Panc1 (cell line): ENCODE results near the gene TNNI3K.

Experiments used
- POLR2AphosphoS5 ChIP-seq: IDR thresholded peaks from 2 replicates; pipeline ENCODE4 v1.6.1; 2012; ENCODE audit warnings: mild to moderate bottlenecking, low read depth, low read length, moderate library complexity
- TF ChIP-seq, protein P1 (sequence below): fragments of 450-650 bp; IDR thresholded peaks from 2 replicates; pipeline ENCODE4 v1.5.1; 2017; ENCODE audit warnings: mild to moderate bottlenecking

DNA sequence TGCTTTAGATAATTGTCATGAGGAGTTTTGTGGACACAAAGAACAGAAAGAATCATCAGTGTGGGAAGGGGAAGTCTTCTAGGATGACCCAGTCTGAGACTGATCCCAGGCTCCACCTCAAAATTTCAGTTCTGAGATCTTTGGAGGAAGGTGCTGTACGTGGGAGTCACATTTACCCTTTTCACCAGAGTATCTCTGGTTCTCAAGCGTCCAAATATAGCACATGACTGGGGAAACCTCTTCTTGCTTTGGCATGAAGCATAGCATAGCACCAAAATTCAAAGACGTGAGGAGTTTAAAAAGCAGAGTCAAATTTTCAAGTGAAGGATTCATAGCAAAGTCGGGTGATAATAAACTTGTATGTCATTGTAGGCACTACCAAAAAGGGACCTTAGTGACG lies 180.7 kb downstream of the TNNI3K start:
- TF ChIP-seq, protein P1, sequence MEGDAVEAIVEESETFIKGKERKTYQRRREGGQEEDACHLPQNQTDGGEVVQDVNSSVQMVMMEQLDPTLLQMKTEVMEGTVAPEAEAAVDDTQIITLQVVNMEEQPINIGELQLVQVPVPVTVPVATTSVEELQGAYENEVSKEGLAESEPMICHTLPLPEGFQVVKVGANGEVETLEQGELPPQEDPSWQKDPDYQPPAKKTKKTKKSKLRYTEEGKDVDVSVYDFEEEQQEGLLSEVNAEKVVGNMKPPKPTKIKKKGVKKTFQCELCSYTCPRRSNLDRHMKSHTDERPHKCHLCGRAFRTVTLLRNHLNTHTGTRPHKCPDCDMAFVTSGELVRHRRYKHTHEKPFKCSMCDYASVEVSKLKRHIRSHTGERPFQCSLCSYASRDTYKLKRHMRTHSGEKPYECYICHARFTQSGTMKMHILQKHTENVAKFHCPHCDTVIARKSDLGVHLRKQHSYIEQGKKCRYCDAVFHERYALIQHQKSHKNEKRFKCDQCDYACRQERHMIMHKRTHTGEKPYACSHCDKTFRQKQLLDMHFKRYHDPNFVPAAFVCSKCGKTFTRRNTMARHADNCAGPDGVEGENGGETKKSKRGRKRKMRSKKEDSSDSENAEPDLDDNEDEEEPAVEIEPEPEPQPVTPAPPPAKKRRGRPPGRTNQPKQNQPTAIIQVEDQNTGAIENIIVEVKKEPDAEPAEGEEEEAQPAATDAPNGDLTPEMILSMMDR = no peak
- TF ChIP-seq POLR2AphosphoS5 = no peak
